Posterior vena cava (tissue), 2 donors: ENCODE results near the gene FSTL3. TPM values are rescaled to one million over a fixed set of nuclear protein-coding genes. Genes with fewer than 3 reads are reported as not detected.
"Not testable (repeated sequence)": the region's sequence is repeated elsewhere in the genome, so short reads cannot be mapped to it uniquely, and the experiment has no call there.

Source experiments
- DNase-seq: peaks from one replicate; pipeline ENCODE4 v3.0.0-alpha.2; 2020; ENCODE audit warnings: low spot score
- intact Hi-C, 2 donors: fragments of 100-400 bp; cut with DNase I; formaldehyde crosslinking; loops; one replicate each; pipeline versions ENCODE4 v1.14.1 to v1.14.2; 2022 to 2023
- total RNA-seq, 2 donors: library from RNA; stranded (reverse); fragmentation: NEBNext Ultra II Directional; extraction: Animal tissue kit (Norgen Biotek cat#: 25700); gene quantifications; one replicate each; pipeline ENCODE4 v1.2.1, GENCODE V29; 2021
- donor health status: DM: yes; HTN: yes; CAD: no.
- donor health status: DM: yes; HTN: yes; CAD: no.

FSTL3 gene
- total RNA-seq, 2 donors from 2014 or later = 234 to 270 TPM

- intact Hi-C loops = not testable (repeated sequence)
These were observed 23.7 kb downstream of the FSTL3 start for GRCh38 chr19:699885-700284.

DNA sequence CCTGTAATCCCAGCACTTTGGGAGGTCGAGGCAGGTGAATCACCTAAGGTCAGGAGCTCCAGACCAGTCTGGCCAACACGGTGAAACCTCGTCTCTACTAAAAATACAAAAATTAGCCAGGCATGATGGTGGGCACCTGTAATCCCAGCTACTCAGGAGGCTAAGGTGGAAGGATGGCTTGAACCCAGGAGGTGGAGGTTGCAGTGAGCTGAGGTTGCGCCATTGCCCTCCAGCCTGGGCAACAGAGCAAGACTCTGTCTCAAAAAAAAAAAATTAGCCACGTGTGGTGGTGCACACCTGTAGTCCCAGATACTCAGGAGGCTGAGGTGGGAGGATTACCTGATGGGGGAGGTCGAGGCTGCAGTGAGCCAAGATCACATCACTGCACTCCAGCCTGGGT lies 26.7 kb downstream of the FSTL3 start:
- DNase-seq, intact Hi-C loops: not testable (repeated sequence)

More at GRCh38 chr19:699885-700284, 23.7 kb downstream of the FSTL3 start:
- DNase-seq = not testable (repeated sequence)

GRCh38 chr19:703329-703650 lies 27.1 kb downstream of the FSTL3 start:
- DNase-seq = no peak

GRCh38 chr19:703651-704446 lies 27.7 kb downstream of the FSTL3 start:
- intact Hi-C loops = no loop called here
- DNase-seq = peak; percentile 97

More at GRCh38 chr19:703329-703650, 27.1 kb downstream of the FSTL3 start:
- intact Hi-C loops = no loop called here

- intact Hi-C loops = no loop called here
- no peak for DNase-seq
These were observed 28.2 kb downstream of the FSTL3 start for GRCh38 chr19:704447-704741.

DNA sequence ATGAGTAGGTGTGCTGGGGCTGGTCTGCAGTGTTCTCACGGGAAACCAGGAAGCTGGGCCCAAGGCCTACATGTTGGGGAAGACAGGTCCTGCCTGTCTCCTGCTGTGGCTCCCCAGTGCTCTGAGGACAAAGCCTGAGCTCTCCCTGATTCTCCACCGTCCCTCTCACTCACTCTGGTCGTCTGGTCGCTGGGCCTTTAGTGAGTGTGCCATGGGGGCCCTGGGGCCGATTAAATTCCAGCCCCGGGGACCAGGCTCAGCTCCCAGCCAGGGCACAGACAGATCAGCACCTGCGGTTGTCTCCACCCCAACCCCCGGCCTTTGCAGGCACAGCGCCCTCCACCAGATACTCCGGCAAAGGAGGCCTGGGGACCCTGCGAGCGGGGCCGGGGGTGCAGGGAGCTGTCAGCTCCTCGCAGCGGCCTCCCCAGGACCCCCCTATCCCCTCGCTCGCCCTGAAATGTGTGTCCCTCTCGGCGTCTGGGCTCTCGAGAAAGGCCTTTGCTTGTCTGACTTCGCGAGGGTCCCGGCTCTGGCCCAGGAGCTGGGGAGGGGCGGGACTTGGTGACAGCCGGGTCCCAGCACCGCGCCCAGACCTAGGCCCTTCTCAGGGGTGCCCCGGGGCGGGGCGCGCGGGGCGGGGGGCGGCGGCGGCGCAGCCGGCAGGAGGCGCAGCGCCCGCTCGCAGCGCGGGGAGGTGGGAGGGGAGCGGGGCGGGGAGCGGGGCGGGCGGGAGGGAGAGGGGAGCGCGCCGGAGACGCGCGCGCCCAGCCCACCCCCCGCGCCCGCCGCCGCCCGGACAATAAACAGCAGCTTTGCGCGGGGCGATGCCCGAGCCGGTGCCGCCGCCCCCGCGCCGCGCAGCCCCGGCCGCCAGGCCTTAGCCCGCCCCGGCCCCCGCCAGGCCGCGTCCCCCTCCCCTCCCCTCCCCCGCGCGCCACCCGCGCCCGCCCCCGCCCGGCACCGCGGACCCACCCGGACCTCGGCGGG lies 32.3 kb downstream of the FSTL3 start, which contains the start of gene PALM:
Gene PALM, plus strand, starts transcription at position 782 of the 990 bp plus-strand sequence. CDS start 212 bp downstream, outside the sequence.
- intact Hi-C loops = no loop called here
- no peak for DNase-seq

- intact Hi-C loops = no loop called here
- no peak for DNase-seq
These were observed 33.2 kb downstream of the FSTL3 start for GRCh38 chr19:709196-709964.

GRCh38 chr19:709965-710571 lies 33.9 kb downstream of the FSTL3 start:
- intact Hi-C loops = no loop called here
- DNase-seq = peak; percentile 93

- no peak for DNase-seq
- intact Hi-C loops = no loop called here
These were observed 34.6 kb downstream of the FSTL3 start for GRCh38 chr19:710767-711166.

- intact Hi-C loops = no loop called here
- DNase-seq = no peak
These were observed 35.1 kb downstream of the FSTL3 start for GRCh38 chr19:711254-711653.

GRCh38 chr19:715347-715746 lies 39.2 kb downstream of the FSTL3 start:
- intact Hi-C loops = no loop called here
- no peak for DNase-seq

GRCh38 chr19:718251-718951 lies 42.2 kb downstream of the FSTL3 start:
- intact Hi-C loops = no loop called here
- no peak for DNase-seq

DNA sequence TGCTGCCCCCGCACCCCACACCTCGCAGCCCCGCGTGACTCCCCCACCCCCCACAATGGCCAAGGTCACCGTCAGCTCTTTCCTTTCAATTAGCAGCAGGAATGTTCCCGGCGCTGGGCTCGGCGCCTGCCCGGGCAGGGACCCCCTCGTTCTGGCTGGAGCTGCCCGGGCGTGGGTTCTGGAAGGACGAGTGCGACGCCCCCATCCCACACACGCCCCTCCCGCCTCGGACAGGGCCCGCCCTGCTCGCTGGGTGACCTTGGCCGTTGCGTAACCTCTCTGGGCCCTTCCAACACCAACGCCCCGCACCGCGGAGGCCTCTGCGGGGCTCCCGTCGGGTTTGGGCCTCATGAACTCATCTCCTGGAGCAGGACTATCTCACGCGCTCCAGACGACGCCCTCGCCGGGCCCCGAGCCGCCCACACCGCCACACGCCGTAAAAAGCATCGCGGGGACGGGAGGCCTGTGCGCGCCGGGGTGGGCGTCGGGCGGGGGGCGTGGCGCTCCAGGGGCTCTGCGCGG lies 42.9 kb downstream of the FSTL3 start:
- intact Hi-C loops = no loop called here
- peak; percentile 95 for DNase-seq

DNA sequence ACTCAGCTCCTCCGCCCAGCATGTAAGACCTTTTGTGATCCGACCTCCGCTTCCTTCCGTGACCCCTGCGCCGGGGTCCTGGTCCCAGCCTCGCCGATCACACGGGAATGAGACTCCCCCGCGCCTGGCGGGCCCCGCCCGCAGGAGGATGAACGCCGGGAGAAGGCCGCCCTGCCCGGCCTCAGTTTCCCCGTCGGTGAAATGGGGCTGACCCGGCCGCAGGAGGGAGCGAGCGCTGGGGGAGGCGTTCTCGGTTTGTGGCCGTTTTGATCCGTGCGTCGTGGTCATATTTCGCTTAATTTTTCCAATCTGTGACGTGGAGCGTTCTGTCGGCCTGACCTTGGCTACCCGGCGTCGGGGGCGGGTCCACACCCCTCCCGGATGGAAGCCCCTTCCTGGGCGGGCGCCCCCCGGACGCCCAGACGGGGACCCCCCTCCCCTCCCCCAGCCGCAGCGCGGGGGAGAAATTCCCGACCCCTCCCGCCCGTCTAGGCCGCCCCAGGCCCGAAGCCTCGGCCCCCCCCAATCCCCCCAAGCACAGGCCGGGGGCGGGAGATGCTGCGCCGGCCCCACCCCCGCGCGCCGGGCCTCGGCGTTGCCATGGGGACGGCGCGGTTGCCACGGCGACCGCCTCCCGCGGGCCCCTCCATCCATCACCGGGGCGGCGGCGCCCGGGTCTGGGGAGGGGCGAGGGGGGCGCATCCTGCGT lies 43.6 kb downstream of the FSTL3 start:
- intact Hi-C loops = loop anchor here in 1 of 2 donors (10.0 kb wide), 1 partner anchor 135 kb away; the partner anchor contains the start of gene HCN2
- DNase-seq = no peak

DNA sequence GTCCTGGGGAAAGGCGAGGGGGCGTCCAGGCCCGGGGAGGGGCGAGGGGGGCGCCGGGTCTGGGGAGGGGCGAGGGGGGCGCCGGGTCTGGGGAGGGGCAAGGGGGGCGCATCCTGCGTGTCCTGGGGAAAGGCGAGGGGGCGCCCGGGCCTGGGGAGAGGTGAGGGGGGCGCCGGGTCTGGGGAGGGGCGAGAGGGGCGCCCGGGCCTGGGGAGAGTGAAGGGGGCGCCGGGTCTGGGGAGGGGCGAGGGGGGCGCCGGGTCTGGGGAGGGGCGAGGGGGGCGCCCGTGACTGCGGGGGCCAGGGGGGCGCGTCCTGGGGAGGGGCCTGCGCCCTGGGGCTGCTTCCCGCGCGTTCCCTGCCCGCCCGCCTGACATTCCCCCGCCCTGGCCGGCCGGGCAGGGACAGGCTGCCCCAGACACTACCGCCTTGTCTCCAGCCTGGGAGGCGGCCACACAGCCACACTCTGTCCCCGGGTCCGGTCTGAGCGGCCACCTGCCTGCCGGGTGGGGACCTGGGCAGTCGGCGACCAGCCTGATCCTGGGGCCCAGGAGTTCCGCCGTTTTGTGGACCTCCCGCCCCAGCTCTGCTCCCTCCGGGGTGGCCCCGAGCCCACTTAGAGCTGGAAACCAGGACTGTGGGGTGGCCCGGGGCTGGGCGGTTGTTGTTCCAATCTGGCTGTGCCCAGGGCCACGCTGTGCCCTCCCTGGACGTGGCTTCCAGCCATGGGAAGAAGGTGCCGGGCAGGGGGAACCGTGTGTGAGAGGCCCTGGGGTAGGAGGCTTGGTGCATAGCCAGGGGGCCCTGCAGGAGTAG lies 44.4 kb downstream of the FSTL3 start:
- intact Hi-C loops = loop anchor here in 1 of 2 donors (10.0 kb wide), 1 partner anchor 136 kb away; the partner anchor contains the start of gene HCN2
- DNase-seq = no peak

DNA sequence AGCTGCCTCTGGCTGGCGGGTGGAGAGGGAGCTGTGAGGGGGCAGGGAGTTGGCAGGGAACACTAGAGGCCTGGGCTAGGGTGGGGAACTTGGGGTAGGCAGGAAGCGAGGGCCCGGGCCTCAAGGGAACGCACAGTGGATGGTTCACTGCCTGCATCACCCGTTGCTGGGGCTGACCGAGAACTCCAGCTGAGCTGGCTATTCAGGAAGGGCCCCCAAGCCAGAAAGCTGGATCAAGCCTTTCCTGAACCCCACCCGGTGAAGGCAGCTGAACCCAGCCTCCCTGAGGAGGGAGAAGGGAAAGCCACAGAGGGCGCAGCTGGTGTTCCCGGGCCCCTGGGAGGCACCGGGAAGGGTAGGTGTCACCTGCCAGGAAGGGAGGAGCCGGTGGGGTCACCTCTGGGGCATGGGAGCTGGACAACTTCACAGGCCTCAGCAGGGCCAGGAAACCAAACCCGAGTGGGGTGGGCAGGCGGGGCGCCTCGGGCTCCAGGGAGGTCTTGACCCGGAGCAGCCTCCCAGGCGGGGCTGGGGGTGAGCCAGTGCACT lies 46.4 kb downstream of the FSTL3 start:
- intact Hi-C loops = loop anchor here in 1 of 2 donors (10.0 kb wide), 1 partner anchor 138 kb away; the partner anchor contains the start of gene HCN2
- no peak for DNase-seq
